IMR-90 (cell line): Measurements from ENCODE around the gene FAM124B.

ENCODE experiments used
- FOS ChIP-seq: fragments of 150-350 bp; IDR thresholded peaks from 2 replicates; pipeline ENCODE4 v1.6.1; 2016; ENCODE audit warnings: low read depth, low read length
- POLR2A ChIP-seq: IDR thresholded peaks from 2 replicates; pipeline ENCODE4 v1.6.1; 2012; ENCODE audit warnings: mild to moderate bottlenecking, low read depth, low read length
- RAD21 ChIP-seq: IDR thresholded peaks from 2 replicates; pipeline ENCODE4 v1.6.1; 2012; ENCODE audit warnings: low read length, improper control_type of control experiment
- TF ChIP-seq, protein P1 (sequence below): conservative IDR thresholded peaks from 2 replicates; pipeline ENCODE4 v1.5.1; 2012; ENCODE audit warnings: mild to moderate bottlenecking, low read depth, low read length, improper control_type of control experiment

DNA sequence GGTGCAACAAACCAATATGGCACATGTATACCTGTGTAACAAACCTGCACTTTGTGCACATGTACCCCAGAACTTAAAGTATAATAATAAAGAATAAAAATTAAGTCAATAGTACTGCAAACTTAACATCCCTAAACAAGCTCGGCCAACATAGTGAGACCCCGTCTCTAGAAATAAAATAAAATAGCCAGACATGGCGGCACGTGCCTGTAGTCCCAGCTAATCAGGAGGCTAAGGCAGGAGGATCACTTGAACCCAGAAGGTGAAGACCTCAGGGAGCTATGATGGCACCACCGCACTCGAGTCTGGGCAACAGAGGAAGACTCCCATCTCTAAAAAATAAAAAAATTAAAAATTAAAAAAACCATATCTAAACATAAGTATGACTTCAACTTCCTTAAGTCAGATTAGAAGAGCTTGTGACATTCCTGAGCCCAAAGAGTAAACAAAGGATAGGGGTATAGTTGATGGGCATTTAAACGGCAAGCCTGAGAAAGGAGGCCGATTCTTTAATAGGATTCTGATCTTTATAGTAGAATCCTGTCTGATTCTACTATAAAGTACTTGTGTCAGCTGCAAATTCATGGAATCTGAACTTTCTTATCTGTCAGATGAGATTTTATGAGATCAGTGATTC is 1.6 kb downstream of the FAM124B start:
- no peak for TF ChIP-seq POLR2A
- no peak for TF ChIP-seq FOS
- TF ChIP-seq, protein P1, sequence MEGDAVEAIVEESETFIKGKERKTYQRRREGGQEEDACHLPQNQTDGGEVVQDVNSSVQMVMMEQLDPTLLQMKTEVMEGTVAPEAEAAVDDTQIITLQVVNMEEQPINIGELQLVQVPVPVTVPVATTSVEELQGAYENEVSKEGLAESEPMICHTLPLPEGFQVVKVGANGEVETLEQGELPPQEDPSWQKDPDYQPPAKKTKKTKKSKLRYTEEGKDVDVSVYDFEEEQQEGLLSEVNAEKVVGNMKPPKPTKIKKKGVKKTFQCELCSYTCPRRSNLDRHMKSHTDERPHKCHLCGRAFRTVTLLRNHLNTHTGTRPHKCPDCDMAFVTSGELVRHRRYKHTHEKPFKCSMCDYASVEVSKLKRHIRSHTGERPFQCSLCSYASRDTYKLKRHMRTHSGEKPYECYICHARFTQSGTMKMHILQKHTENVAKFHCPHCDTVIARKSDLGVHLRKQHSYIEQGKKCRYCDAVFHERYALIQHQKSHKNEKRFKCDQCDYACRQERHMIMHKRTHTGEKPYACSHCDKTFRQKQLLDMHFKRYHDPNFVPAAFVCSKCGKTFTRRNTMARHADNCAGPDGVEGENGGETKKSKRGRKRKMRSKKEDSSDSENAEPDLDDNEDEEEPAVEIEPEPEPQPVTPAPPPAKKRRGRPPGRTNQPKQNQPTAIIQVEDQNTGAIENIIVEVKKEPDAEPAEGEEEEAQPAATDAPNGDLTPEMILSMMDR = no peak
- no peak for TF ChIP-seq RAD21
